T-cell (primary cell): ENCODE measurements around the gene ARAF. TPM values are rescaled to one million over a fixed set of nuclear protein-coding genes. Genes with fewer than 3 reads are reported as not detected.

Source experiments
- ATAC-seq, 4 experiments: fragments of 200-7000 bp in 3 of 4; fragments of 150-1000 bp in 1 of 4; cut with Tn5 transposase; replicated peaks in 1 of 4; 1 replicate in 3 of 4; 2 replicates in 1 of 4; pipeline ENCODE4 v1.10.0; 2021; ENCODE audit warnings: moderate library complexity in 3 of 4, mild to moderate bottlenecking in 2 of 4, moderate number of reproducible peaks in 1 of 4
- CTCF ChIA-PET, 2 donors: fragments of 300-600 bp; sonication (Branson Sonifier 250); formaldehyde crosslinking; loops; one replicate each; lab custom pipeline; 2022; ENCODE audit warnings: antibody characterized with exemption in 2 of 2; lab: Charles Lee
- POLR2A ChIA-PET, 2 donors: fragments of 300-600 bp; sonication (Branson Sonifier 250); formaldehyde crosslinking; loops; one replicate each; lab custom pipeline; 2022; ENCODE audit warnings: antibody characterized with exemption in 2 of 2; lab: Charles Lee
- DNase-seq, 35 experiments: peaks; one replicate each; pipeline versions ENCODE4 v3.0.0 to v3.0.0-alpha.2; 2013 to 2023
- H3K27ac ChIP-seq: one replicate; pipeline ENCODE4 v1.5.1; 2013; ENCODE audit warnings: low read length
- H3K27me3 ChIP-seq, 2 experiments: replicated peaks in 1 of 2; 1 replicate in 1 of 2; 2 replicates in 1 of 2; pipeline versions ENCODE4 v1.6.1 to v1.7.0; 2013; ENCODE audit warnings: low read length in 1 of 2, mixed read lengths in 1 of 2; ENCODE audit not compliant: control insufficient read depth in 2 of 2, insufficient read depth in 2 of 2; ENCODE audit errors: extremely low read depth in 1 of 2
- H3K36me3 ChIP-seq, 2 donors: 1 replicate in 1 of 2; 2 replicates in 1 of 2; pipeline versions ENCODE4 v1.6.1 to v1.7.0; 2013; ENCODE audit warnings: low read length in 1 of 2; ENCODE audit not compliant: control insufficient read depth in 2 of 2, insufficient read depth in 1 of 2; ENCODE audit errors: extremely low read depth in 1 of 2
- H3K4me1 ChIP-seq, 2 experiments: 1 replicate in 1 of 2; 2 replicates in 1 of 2; pipeline versions ENCODE4 v1.6.1 to v1.7.0; 2013; ENCODE audit warnings: low read length in 2 of 2, mixed read lengths in 1 of 2; ENCODE audit not compliant: insufficient read depth in 2 of 2, control insufficient read depth in 1 of 2; ENCODE audit errors: extremely low read depth in 1 of 2
- H3K4me3 ChIP-seq, 2 donors: 1 replicate in 1 of 2; 2 replicates in 1 of 2; pipeline versions ENCODE4 v1.5.1 to v1.7.0; 2013; ENCODE audit warnings: mild to moderate bottlenecking in 2 of 2, low read length in 1 of 2, moderate library complexity in 1 of 2; ENCODE audit not compliant: control insufficient read depth in 1 of 2; ENCODE audit errors: extremely low read depth in 1 of 2
- H3K9me3 ChIP-seq: 2 replicates; pipeline ENCODE4 v1.7.0; 2013
- H3K27ac Mint-ChIP-seq, 2 donors: one replicate each; pipeline ENCODE4 v1.8.0; 2020 to 2021; ENCODE audit warnings: mild to moderate bottlenecking in 2 of 2, mixed read lengths in 2 of 2
- H3K27me3 Mint-ChIP-seq, 2 donors: one replicate each; pipeline ENCODE4 v1.8.0; 2021 to 2022; ENCODE audit warnings: mixed read lengths in 2 of 2
- H3K36me3 Mint-ChIP-seq: one replicate; pipeline ENCODE4 v1.8.0; 2021; ENCODE audit warnings: mixed read lengths
- H3K4me1 Mint-ChIP-seq, 3 donors: one replicate each; pipeline ENCODE4 v1.8.0; 2020 to 2022; ENCODE audit warnings: mixed read lengths in 3 of 3, mild to moderate bottlenecking in 1 of 3
- H3K4me3 Mint-ChIP-seq, 3 donors: one replicate each; pipeline ENCODE4 v1.8.0; 2020 to 2022; ENCODE audit warnings: mild to moderate bottlenecking in 3 of 3, mixed read lengths in 3 of 3, moderate library complexity in 3 of 3
- H3K9me3 Mint-ChIP-seq, 3 donors: one replicate each; pipeline ENCODE4 v1.8.0; 2020 to 2022; ENCODE audit warnings: mixed read lengths in 3 of 3
- WGBS: methylation state at CpG from one replicate; pipeline ENCODE4 v1.1.5; 2013; ENCODE audit warnings: missing lambda C conversion rate; ENCODE audit not compliant: insufficient coverage; 5-methylcytosine and 5-hydroxymethylcytosine counted together
- total RNA-seq, 35 experiments: library from RNA in 6 of 35; stranded (reverse) in 6 of 35; fragments of 120-200 nt in 1 of 35; gene quantifications; one replicate each; pipeline versions ENCODE4 v1.2.1 to v1.2.4 and lab custom pipeline; 2013 to 2026

The ARAF gene
- total RNA-seq, 5 donors from 2014 or later (not counting 1 experiment from before 2014, with no cell fraction given): 113 to 138 (median 122) TPM

DNA sequence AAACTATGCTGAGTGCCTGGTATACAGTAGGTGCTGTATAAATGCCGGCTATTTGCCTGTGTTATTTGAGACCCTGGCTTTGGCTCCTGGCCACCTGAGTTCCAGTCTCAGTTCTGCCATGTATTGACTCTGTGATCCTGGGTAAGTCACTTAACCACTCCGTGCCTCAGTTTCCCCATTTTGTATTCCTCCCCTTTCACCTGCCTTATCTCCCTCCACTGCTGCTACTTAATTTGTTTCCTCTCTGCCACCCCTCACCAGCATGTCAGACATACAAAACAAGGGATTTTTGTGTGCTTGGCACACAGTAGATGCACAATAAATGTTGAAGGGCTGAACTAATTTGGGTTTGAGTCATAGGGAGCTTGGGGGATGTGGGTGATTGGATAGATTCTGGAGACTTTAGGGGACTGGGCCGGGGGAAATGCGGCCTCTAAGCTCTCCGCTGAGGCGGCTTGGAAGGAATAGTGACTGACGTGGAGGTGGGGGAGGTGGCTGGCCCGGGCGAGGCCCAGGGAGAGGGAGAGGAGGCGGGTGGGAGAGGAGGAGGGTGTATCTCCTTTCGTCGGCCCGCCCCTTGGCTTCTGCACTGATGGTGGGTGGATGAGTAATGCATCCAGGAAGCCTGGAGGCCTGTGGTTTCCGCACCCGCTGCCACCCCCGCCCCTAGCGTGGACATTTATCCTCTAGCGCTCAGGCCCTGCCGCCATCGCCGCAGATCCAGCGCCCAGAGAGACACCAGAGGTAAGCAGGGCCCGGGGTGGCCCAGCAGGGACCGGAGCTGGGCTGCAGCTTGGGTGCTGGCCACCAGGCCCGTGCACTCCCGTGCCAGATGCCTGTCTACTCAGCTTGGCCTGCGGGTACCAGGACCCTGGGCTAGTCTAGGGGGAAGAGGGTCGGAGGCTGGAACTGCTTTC is 21.0 kb downstream of the ARAF start, which contains the start of gene TIMP1:
TIMP1 (plus strand) TSS at position 706 of the 917 bp plus-strand sequence. CDS start 980 bp downstream, outside the sequence.
- peak within 1 kb of the TSS; percentile 70 to 80 (median 77) for H3K4me3 Mint-ChIP-seq

DNA sequence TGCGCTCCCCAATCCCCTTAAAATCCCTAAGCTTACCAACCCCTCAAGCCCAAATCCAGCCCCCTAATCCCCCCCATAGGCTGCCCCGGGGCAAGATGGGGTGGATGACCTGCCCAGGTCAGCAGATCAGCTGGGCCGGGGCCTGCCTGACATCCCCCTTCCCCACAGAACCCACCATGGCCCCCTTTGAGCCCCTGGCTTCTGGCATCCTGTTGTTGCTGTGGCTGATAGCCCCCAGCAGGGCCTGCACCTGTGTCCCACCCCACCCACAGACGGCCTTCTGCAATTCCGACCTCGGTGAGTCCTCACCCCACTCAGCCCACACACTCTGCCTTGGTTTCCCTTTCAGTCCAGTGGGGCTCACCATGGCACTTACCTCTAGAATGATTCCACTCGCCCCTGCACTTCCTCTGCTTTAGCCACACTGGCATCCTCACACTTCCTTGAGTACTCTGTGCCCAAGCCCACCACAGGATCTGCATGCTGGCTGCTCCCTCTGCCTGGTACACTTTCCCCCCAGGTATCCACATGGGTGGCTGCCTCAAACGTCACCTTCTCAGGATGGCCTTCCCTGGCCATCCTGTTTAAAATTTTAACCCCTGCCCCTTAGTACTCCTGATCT is 22.3 kb downstream of the ARAF start:
- DNase-seq: no peak
- H3K4me1 Mint-ChIP-seq: peaks cover 25 to 44% (median 26%) of the 10 kb centered on the region in 3 donors
- peaks cover 0 to 4% of the 10 kb centered on the region in 2 donors for H3K27me3 Mint-ChIP-seq
- Histone ChIP-seq H3K27me3 (no peaks in the 10 kb centered on the region), H3K9me3 (no peaks in the 10 kb centered on the region), H3K27ac (peak overlapping the region; percentile 66), H3K4me3 (no peak overlapping the region), H3K36me3 (peaks cover 0 to 2% of the 10 kb centered on the region in 2 donors), H3K4me1 (peaks cover 5 to 38% of the 10 kb centered on the region in 2 experiments)
- 50% methylated on average over 4 of the region's 8 CpGs for WGBS
- H3K4me3 Mint-ChIP-seq: peak overlapping the region; percentile 57 to 80 (median 77)
- ChIA-PET CTCF (interaction anchor here in 1 of 2 donors (0.6 to 0.7 kb wide), 2 partner anchors 42 to 79 kb away, joined by 3 to 6 read pairs; no protein-coding TSS in a partner anchor), POLR2A (interaction anchor here in 1 of 2 donors (0.6 kb wide), 1 partner anchor 117 kb away, joined by 4 read pairs; no protein-coding TSS in a partner anchor)
- H3K36me3 Mint-ChIP-seq: peaks cover 16% of the 10 kb centered on the region
- no peak for ATAC-seq
- peak overlapping the region; percentile 81 to 92 for H3K27ac Mint-ChIP-seq
- no peaks in the 10 kb centered on the region for H3K9me3 Mint-ChIP-seq

More for the DNA sequence above, 21.0 kb downstream of the ARAF start, which contains the start of gene TIMP1:
- DNase-seq: peak; percentile 46 to 80 (median 63)
- H3K36me3 Mint-ChIP-seq: peaks cover 16% of the 10 kb centered on the region
- 8% methylated on average over 20 of the region's 28 CpGs for WGBS
- ChIA-PET CTCF (interaction anchor here (0.6 to 0.7 kb wide), 3 partner anchors 36 to 1216 kb away, joined by 3 to 6 read pairs (median 4); no protein-coding TSS in a partner anchor), POLR2A (interaction anchor here in 1 of 2 donors (0.6 kb wide), 1 partner anchor 68 kb away, joined by 5 read pairs; no protein-coding TSS in a partner anchor)
- H3K27ac Mint-ChIP-seq: peak within 1 kb of the TSS; percentile 85 to 92
- peaks cover 5 to 38% of the 10 kb centered on the region in 2 experiments for H3K4me1 ChIP-seq
- peak within 1 kb of the TSS; percentile 0 to 50 for H3K4me3 ChIP-seq
- peak within 1 kb of the TSS; percentile 66 for H3K27ac ChIP-seq
- H3K27me3 ChIP-seq: no peaks in the 10 kb centered on the region
- no peaks in the 10 kb centered on the region for H3K9me3 Mint-ChIP-seq
- no peaks in the 10 kb centered on the region for H3K9me3 ChIP-seq
- peaks cover 0 to 4% of the 10 kb centered on the region in 2 donors for H3K27me3 Mint-ChIP-seq
- H3K36me3 ChIP-seq: peaks cover 0 to 2% of the 10 kb centered on the region in 2 donors
- ATAC-seq: peak; percentile 93 to 97 (median 96)
- peaks cover 25 to 50% (median 28%) of the 10 kb centered on the region in 3 donors for H3K4me1 Mint-ChIP-seq

- Histone ChIP-seq H3K9me3 (no peaks in the 10 kb centered on the region), H3K4me3 (no peak overlapping the region), H3K27ac (no peak overlapping the region), H3K36me3 (peaks cover 0 to 2% of the 10 kb centered on the region in 2 donors), H3K4me1 (peaks cover 5 to 28% of the 10 kb centered on the region in 2 experiments), H3K27me3 (no peaks in the 10 kb centered on the region)
- CTCF ChIA-PET: no interaction called here
- ATAC-seq: no peak
- peaks cover 21 to 36% (median 25%) of the 10 kb centered on the region in 3 donors for H3K4me1 Mint-ChIP-seq
- no peak overlapping the region for H3K4me3 Mint-ChIP-seq
- peaks cover 0 to 4% of the 10 kb centered on the region in 2 donors for H3K27me3 Mint-ChIP-seq
- POLR2A ChIA-PET: no interaction called here
- no peaks in the 10 kb centered on the region for H3K9me3 Mint-ChIP-seq
- H3K36me3 Mint-ChIP-seq: peaks cover 16% of the 10 kb centered on the region
- no CpG with 5 or more reads among the region's 6 CpGs for WGBS
- H3K27ac Mint-ChIP-seq: peak overlapping the region in 1 of 2 donors; percentile 92
- DNase-seq: no peak
These were observed 23.7 kb downstream of the ARAF start for GRCh38 chrX:47584714-47585113.

DNA sequence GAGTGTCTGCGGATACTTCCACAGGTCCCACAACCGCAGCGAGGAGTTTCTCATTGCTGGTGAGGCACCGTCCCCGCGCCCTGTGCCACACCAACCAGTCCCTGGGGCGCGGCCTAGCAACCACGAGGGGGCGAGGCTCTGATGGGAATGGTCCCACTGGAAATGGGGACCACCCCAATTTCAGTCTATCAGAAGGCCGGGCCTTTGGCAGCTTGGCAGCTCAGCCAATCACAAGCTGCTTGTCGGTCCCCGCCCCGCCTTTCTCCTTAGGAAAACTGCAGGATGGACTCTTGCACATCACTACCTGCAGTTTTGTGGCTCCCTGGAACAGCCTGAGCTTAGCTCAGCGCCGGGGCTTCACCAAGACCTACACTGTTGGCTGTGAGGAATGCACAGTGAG is 24.3 kb downstream of the ARAF start:
- 100% methylated on average over 8 of the region's 16 CpGs for WGBS
- no peak overlapping the region for H3K27ac Mint-ChIP-seq
- peaks cover 21 to 34% (median 25%) of the 10 kb centered on the region in 3 donors for H3K4me1 Mint-ChIP-seq
- no peak for DNase-seq
- ChIA-PET CTCF (no interaction called here), POLR2A (no interaction called here)
- Histone ChIP-seq H3K4me1 (peaks cover 5 to 28% of the 10 kb centered on the region in 2 experiments), H3K9me3 (no peaks in the 10 kb centered on the region), H3K27me3 (no peaks in the 10 kb centered on the region), H3K27ac (no peak overlapping the region), H3K36me3 (peaks cover 0 to 2% of the 10 kb centered on the region in 2 donors), H3K4me3 (no peak overlapping the region)
- ATAC-seq: no peak
- peaks cover 16% of the 10 kb centered on the region for H3K36me3 Mint-ChIP-seq
- no peaks in the 10 kb centered on the region for H3K9me3 Mint-ChIP-seq
- no peak overlapping the region for H3K4me3 Mint-ChIP-seq
- peaks cover 0 to 4% of the 10 kb centered on the region in 2 donors for H3K27me3 Mint-ChIP-seq

DNA sequence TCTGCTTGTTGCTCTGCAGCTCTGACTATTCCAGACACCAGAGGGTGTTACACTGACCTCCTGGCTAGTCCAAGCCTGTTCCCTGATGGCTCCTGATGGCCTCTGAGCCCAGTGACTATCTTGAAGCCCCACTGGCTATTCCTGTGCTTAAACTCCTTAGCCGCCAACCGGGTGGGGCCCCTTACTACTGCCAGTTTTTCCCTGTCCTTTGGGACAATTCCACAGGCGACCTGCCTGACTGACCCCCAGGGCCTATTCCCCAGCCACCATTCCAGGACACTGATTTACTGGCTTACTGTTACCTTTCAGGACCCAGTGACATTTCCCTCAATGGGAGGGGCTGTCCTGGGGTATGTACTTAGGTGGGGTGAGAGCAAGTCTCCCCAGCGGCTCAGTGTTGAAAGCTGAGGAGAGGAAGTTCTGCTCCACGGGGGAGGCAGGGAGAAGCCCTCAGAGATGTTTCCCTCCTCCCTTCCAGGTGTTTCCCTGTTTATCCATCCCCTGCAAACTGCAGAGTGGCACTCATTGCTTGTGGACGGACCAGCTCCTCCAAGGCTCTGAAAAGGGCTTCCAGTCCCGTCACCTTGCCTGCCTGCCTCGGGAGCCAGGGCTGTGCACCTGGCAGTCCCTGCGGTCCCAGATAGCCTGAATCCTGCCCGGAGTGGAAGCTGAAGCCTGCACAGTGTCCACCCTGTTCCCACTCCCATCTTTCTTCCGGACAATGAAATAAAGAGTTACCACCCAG is 25.2 kb downstream of the ARAF start:
- POLR2A ChIA-PET: no interaction called here
- no peaks in the 10 kb centered on the region for H3K9me3 ChIP-seq
- ATAC-seq (no peak), DNase-seq (no peak)
- Mint-ChIP-seq H3K9me3 (no peaks in the 10 kb centered on the region), H3K27me3 (peaks cover 0 to 4% of the 10 kb centered on the region in 2 donors), H3K27ac (no peak overlapping the region), H3K36me3 (peaks cover 16% of the 10 kb centered on the region), H3K4me1 (peaks cover 19 to 29% (median 24%) of the 10 kb centered on the region in 3 donors), H3K4me3 (no peak overlapping the region)
- H3K27me3 ChIP-seq: no peaks in the 10 kb centered on the region
- H3K4me1 ChIP-seq: peaks cover 5 to 27% of the 10 kb centered on the region in 2 experiments
- no peak overlapping the region for H3K4me3 ChIP-seq
- no peak overlapping the region for H3K27ac ChIP-seq
- WGBS: 90% methylated on average over 3 of the region's 11 CpGs
- peaks cover 0 to 2% of the 10 kb centered on the region in 2 donors for H3K36me3 ChIP-seq
- CTCF ChIA-PET: no interaction called here
